ENCODE results near the gene RNF223. TPM values are rescaled to one million over a fixed set of nuclear protein-coding genes. Genes with fewer than 3 reads are reported as not detected.
A peak's percentile ranks its signal among the peaks of the same experiment; 100 is the strongest.

The RNF223 gene
- total RNA-seq, 1 experiment from 2014 or later: not detected

DNA sequence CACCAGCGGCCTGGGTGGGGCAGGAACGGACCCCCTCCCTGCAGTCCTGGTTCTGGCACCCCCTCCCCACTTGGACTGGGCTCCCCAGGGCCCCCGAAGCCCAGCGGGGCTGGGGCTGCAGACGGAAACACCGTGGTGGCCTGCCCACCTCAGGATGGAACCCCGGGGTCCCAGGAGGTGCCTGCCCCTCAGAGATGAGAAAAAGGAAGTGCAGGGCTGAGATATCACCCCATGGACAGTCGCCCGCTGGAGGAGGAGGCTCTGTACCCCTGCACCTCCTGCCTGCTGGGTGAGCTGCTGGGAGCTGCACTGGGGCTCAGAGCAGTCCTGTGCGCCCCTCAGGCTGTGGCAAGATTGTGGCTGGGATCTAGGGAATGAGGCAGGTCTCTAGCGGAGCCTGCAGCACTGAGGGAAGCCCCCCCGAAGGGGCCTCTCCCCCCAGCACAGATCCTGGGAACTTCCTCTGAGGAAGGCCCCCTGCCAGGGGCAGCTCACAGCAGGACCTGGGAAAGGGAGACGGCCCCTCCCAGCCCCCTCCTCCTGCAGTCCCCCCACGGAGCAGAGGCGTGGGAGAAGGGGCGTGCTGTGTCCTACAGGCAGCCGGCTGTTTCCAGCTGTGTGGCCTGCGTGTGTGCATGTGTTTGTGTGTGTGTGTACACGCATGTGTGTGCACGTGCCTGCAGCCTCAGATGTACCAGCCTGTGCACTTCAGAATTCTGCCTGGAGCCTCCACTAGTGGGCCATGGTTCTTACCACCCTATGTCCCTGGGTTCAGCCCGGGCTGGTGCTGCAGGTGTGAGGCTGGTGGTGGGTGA, 47.3 kb downstream of the RNF223 start (continued):
- TF ChIP-seq OVOL2 (CRISPR knock-in tag; IDR thresholded peaks at IDR 0.05; ENCODE audit: borderline replicate concordance): no peak
- TF ChIP-seq, protein P1, sequence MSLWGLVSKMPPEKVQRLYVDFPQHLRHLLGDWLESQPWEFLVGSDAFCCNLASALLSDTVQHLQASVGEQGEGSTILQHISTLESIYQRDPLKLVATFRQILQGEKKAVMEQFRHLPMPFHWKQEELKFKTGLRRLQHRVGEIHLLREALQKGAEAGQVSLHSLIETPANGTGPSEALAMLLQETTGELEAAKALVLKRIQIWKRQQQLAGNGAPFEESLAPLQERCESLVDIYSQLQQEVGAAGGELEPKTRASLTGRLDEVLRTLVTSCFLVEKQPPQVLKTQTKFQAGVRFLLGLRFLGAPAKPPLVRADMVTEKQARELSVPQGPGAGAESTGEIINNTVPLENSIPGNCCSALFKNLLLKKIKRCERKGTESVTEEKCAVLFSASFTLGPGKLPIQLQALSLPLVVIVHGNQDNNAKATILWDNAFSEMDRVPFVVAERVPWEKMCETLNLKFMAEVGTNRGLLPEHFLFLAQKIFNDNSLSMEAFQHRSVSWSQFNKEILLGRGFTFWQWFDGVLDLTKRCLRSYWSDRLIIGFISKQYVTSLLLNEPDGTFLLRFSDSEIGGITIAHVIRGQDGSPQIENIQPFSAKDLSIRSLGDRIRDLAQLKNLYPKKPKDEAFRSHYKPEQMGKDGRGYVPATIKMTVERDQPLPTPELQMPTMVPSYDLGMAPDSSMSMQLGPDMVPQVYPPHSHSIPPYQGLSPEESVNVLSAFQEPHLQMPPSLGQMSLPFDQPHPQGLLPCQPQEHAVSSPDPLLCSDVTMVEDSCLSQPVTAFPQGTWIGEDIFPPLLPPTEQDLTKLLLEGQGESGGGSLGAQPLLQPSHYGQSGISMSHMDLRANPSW (CRISPR knock-in tag; conservative IDR thresholded peaks at IDR 0.05; ENCODE audit: low read depth): no peak
- no peak for TF ChIP-seq NR1H2 (CRISPR knock-in tag; IDR thresholded peaks at IDR 0.05)
- TF ChIP-seq, protein P2, sequence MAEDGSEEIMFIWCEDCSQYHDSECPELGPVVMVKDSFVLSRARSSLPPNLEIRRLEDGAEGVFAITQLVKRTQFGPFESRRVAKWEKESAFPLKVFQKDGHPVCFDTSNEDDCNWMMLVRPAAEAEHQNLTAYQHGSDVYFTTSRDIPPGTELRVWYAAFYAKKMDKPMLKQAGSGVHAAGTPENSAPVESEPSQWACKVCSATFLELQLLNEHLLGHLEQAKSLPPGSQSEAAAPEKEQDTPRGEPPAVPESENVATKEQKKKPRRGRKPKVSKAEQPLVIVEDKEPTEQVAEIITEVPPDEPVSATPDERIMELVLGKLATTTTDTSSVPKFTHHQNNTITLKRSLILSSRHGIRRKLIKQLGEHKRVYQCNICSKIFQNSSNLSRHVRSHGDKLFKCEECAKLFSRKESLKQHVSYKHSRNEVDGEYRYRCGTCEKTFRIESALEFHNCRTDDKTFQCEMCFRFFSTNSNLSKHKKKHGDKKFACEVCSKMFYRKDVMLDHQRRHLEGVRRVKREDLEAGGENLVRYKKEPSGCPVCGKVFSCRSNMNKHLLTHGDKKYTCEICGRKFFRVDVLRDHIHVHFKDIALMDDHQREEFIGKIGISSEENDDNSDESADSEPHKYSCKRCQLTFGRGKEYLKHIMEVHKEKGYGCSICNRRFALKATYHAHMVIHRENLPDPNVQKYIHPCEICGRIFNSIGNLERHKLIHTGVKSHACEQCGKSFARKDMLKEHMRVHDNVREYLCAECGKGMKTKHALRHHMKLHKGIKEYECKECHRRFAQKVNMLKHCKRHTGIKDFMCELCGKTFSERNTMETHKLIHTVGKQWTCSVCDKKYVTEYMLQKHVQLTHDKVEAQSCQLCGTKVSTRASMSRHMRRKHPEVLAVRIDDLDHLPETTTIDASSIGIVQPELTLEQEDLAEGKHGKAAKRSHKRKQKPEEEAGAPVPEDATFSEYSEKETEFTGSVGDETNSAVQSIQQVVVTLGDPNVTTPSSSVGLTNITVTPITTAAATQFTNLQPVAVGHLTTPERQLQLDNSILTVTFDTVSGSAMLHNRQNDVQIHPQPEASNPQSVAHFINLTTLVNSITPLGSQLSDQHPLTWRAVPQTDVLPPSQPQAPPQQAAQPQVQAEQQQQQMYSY (CRISPR knock-in tag; IDR thresholded peaks at IDR 0.05): no peak
- TF ChIP-seq, protein P3, sequence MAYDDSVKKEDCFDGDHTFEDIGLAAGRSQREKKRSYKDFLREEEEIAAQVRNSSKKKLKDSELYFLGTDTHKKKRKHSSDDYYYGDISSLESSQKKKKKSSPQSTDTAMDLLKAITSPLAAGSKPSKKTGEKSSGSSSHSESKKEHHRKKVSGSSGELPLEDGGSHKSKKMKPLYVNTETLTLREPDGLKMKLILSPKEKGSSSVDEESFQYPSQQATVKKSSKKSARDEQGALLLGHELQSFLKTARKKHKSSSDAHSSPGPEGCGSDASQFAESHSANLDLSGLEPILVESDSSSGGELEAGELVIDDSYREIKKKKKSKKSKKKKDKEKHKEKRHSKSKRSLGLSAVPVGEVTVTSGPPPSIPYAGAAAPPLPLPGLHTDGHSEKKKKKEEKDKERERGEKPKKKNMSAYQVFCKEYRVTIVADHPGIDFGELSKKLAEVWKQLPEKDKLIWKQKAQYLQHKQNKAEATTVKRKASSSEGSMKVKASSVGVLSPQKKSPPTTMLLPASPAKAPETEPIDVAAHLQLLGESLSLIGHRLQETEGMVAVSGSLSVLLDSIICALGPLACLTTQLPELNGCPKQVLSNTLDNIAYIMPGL (CRISPR knock-in tag; IDR thresholded peaks at IDR 0.05): no peak
- TF ChIP-seq ZNF121 (CRISPR knock-in tag; IDR thresholded peaks at IDR 0.05): no peak
- no peak for TF ChIP-seq TCF7 (CRISPR knock-in tag; IDR thresholded peaks at IDR 0.05; ENCODE audit: low read depth)
- TF ChIP-seq ZNF232 (CRISPR knock-in tag; IDR thresholded peaks at IDR 0.05): no peak
- no peak for TF ChIP-seq ZNF138 (CRISPR knock-in tag; conservative IDR thresholded peaks at IDR 0.05)

DNA sequence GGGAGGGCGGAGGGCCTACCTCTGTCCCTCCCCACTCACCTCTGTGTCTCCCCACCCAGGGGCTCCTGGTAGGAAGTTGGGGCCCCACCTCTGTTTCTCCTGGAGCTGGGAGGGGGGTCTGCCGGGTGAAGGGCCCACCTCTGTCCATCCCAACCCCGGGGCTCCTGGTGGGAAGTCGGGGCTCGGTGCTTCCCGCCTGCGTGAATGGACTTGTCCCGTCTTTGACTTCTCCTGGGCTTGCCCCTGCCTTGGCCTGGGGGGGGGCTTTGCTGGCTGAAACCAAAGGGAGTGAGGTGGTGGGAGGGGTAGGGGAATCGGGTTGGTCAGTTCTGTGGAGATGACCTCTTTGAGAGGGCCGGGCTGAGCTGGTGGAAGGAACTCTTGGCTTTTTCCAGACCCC, 48.4 kb downstream of the RNF223 start:
- Mint-ChIP-seq H3K4me3 (no peak overlapping the region), H3K36me3 (no peaks in the 10 kb centered on the region), H3K4me1 (peaks cover 33% of the 10 kb centered on the region), H3K9me3 (no peaks in the 10 kb centered on the region), H3K27me3 (ENCODE audit: low read depth) (no peaks in the 10 kb centered on the region; the same call in 1 of the 2 replicates), H3K27ac (0 out of 2 replicates have a peak overlapping the region, but pooled peaks have one; percentile 74)
- ATAC-seq (no peak), DNase-seq (ENCODE audit: low spot score) (no peak)
- CTCF ChIA-PET: interaction anchor here (0.5 to 2.8 kb wide), 4 partner anchors 24 to 120 kb away, joined by 3 to 16 read pairs (median 4); no protein-coding TSS in a partner anchor
- POLR2A ChIA-PET: interaction anchor here (1.0 to 3.6 kb wide), 3 partner anchors 11 to 15 kb away, joined by 5 to 15 read pairs (median 9); no protein-coding TSS in a partner anchor
- TF ChIP-seq, protein P4, sequence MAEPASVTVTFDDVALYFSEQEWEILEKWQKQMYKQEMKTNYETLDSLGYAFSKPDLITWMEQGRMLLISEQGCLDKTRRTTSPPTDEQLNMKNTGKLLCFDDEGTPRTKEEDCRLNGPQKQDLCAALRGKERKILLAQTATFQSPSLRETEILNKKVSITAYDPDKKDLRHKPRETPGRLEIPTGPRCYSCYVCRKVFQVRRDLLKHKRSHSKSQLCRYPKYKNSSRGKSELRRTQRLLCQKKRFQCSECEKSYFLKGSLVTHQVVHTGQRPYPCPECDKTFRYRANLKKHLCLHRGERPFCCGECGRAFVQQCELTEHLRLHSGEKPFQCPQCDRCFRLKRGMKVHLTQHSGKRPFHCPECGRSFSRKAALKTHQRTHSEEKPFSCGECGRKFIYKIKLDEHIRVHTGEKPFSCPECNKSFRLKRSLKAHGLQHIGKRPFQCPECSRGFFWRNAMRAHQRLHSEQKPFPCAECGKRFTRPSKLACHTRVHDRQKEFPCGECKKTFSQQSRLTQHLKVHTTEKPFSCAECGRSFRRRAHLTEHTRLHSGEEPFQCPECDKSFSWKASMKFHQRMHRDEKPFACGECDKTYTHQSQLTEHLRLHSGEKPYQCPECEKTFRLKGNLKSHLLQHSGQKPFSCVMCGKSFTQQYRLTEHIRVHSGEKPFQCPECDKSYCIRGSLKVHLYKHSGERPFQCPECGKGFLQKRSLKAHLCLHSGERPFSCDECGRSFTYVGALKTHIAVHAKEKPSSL (CRISPR knock-in tag; conservative IDR thresholded peaks at IDR 0.05): no peak
- TF ChIP-seq NR1H2 (CRISPR knock-in tag; IDR thresholded peaks at IDR 0.05): no peak
- TF ChIP-seq ZNF317 (CRISPR knock-in tag; IDR thresholded peaks at IDR 0.05; ENCODE audit: borderline replicate concordance, low read depth): no peak
- TF ChIP-seq, protein P5, sequence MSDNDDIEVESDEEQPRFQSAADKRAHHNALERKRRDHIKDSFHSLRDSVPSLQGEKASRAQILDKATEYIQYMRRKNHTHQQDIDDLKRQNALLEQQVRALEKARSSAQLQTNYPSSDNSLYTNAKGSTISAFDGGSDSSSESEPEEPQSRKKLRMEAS (CRISPR knock-in tag; IDR thresholded peaks at IDR 0.05): no peak
- no peak for TF ChIP-seq TEAD4 (CRISPR knock-in tag; IDR thresholded peaks at IDR 0.05)
- TF ChIP-seq GTF2I (CRISPR knock-in tag; conservative IDR thresholded peaks at IDR 0.05): no peak
- TF ChIP-seq TCF7 (CRISPR knock-in tag; IDR thresholded peaks at IDR 0.05; ENCODE audit: low read depth): no peak
- no peak for TF ChIP-seq ZNF263 (CRISPR knock-in tag; IDR thresholded peaks at IDR 0.05; ENCODE audit: low read depth)
- TF ChIP-seq, protein P6, sequence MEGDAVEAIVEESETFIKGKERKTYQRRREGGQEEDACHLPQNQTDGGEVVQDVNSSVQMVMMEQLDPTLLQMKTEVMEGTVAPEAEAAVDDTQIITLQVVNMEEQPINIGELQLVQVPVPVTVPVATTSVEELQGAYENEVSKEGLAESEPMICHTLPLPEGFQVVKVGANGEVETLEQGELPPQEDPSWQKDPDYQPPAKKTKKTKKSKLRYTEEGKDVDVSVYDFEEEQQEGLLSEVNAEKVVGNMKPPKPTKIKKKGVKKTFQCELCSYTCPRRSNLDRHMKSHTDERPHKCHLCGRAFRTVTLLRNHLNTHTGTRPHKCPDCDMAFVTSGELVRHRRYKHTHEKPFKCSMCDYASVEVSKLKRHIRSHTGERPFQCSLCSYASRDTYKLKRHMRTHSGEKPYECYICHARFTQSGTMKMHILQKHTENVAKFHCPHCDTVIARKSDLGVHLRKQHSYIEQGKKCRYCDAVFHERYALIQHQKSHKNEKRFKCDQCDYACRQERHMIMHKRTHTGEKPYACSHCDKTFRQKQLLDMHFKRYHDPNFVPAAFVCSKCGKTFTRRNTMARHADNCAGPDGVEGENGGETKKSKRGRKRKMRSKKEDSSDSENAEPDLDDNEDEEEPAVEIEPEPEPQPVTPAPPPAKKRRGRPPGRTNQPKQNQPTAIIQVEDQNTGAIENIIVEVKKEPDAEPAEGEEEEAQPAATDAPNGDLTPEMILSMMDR (IDR thresholded peaks at IDR 0.05): no peak
- TF ChIP-seq OVOL2 (CRISPR knock-in tag; IDR thresholded peaks at IDR 0.05; ENCODE audit: borderline replicate concordance): no peak
- no peak for TF ChIP-seq NFYB (CRISPR knock-in tag; conservative IDR thresholded peaks at IDR 0.05; ENCODE audit: low read depth)
- no peak for TF ChIP-seq PRRX2 (CRISPR knock-in tag; IDR thresholded peaks at IDR 0.05)
- TF ChIP-seq ZNF138 (CRISPR knock-in tag; conservative IDR thresholded peaks at IDR 0.05): no peak
- no peak for TF ChIP-seq RORB (CRISPR knock-in tag; IDR thresholded peaks at IDR 0.05)
- TF ChIP-seq, protein P7, sequence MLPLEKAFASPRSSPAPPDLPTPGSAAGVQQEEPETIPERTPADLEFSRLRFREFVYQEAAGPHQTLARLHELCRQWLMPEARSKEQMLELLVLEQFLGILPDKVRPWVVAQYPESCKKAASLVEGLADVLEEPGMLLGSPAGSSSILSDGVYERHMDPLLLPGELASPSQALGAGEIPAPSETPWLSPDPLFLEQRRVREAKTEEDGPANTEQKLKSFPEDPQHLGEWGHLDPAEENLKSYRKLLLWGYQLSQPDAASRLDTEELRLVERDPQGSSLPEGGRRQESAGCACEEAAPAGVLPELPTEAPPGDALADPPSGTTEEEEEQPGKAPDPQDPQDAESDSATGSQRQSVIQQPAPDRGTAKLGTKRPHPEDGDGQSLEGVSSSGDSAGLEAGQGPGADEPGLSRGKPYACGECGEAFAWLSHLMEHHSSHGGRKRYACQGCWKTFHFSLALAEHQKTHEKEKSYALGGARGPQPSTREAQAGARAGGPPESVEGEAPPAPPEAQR (CRISPR knock-in tag; IDR thresholded peaks at IDR 0.05): no peak
- no peak for TF ChIP-seq SOX15 (CRISPR knock-in tag; IDR thresholded peaks at IDR 0.05)
